GM23338 (cell line): Measurements from ENCODE around the gene OBP2A. TPM values are rescaled to one million over a fixed set of nuclear protein-coding genes. Genes with fewer than 3 reads are reported as not detected.

Experiments used
- ATAC-seq: fragments of 200-7000 bp; cut with Tn5 transposase; 3 replicates; pipeline ENCODE4 v1.9.1; 2020
- DNase-seq: peaks from one replicate; pipeline ENCODE4 v3.0.0-alpha.2; 2015; ENCODE audit warnings: low spot score
- H2AFZ ChIP-seq: fragments of 200-600 bp; sonication (generic); 2 replicates; pipeline ENCODE4 v1.8.0; 2016; ENCODE audit warnings: antibody characterized with exemption, mild to moderate bottlenecking, moderate library complexity
- H3F3A ChIP-seq: fragments of 200-600 bp; sonication (generic); replicated peaks from 2 replicates; pipeline ENCODE4 v1.8.0; 2017; ENCODE audit warnings: antibody characterized with exemption, mixed run types, low read depth
- H3K27ac ChIP-seq: fragments of 200-600 bp; sonication (generic); 2 replicates; pipeline ENCODE4 v1.6.1; 2016; ENCODE audit warnings: low read depth
- H3K27me3 ChIP-seq: fragments of 200-600 bp; sonication (generic); 2 replicates; pipeline ENCODE4 v1.8.0; 2016; ENCODE audit warnings: mild to moderate bottlenecking, mixed run types, moderate library complexity; ENCODE audit not compliant: insufficient read depth
- H3K36me3 ChIP-seq: fragments of 200-600 bp; sonication (generic); 2 replicates; pipeline ENCODE4 v1.8.0; 2016; ENCODE audit warnings: mild to moderate bottlenecking; ENCODE audit not compliant: insufficient read depth
- H3K4me1 ChIP-seq: fragments of 200-600 bp; sonication (generic); 2 replicates; pipeline ENCODE4 v1.8.0; 2016; ENCODE audit warnings: mild to moderate bottlenecking, moderate library complexity; ENCODE audit not compliant: insufficient read depth
- H3K4me2 ChIP-seq: fragments of 200-600 bp; sonication (generic); 2 replicates; pipeline ENCODE4 v1.7.1; 2017; ENCODE audit warnings: mixed run types
- H3K4me3 ChIP-seq: fragments of 200-600 bp; sonication (generic); 2 replicates; pipeline ENCODE4 v1.6.1; 2016; ENCODE audit warnings: mixed run types
- H3K79me2 ChIP-seq: fragments of 200-600 bp; sonication (generic); replicated peaks from 2 replicates; pipeline ENCODE4 v1.8.0; 2017; ENCODE audit warnings: mild to moderate bottlenecking; ENCODE audit not compliant: insufficient read depth
- H3K9me2 ChIP-seq: fragments of 200-600 bp; sonication (generic); 2 replicates; pipeline ENCODE4 v1.8.0; 2017; ENCODE audit not compliant: insufficient read depth
- H4K20me1 ChIP-seq: fragments of 200-600 bp; sonication (generic); replicated peaks from 2 replicates; pipeline ENCODE4 v1.8.0; 2017; ENCODE audit warnings: mild to moderate bottlenecking; ENCODE audit not compliant: insufficient read depth
- H3K27ac Mint-ChIP-seq: 2 replicates; pipeline ENCODE4 v1.8.0; 2020; ENCODE audit warnings: inconsistent platforms, mild to moderate bottlenecking, moderate library complexity, mixed read lengths
- H3K27me3 Mint-ChIP-seq: 3 replicates; pipeline ENCODE4 v1.8.0; 2022; ENCODE audit warnings: low read depth, mild to moderate bottlenecking, moderate library complexity, mixed read lengths, inconsistent platforms; ENCODE audit not compliant: insufficient read depth, poor library complexity
- H3K36me3 Mint-ChIP-seq: 3 replicates; pipeline ENCODE4 v1.8.0; 2021; ENCODE audit warnings: low read depth, mild to moderate bottlenecking, inconsistent platforms, moderate library complexity, mixed read lengths
- H3K4me1 Mint-ChIP-seq: 3 replicates; pipeline ENCODE4 v1.8.0; 2020; ENCODE audit warnings: mild to moderate bottlenecking, inconsistent platforms, mixed read lengths
- H3K4me3 Mint-ChIP-seq: 3 replicates; pipeline ENCODE4 v1.8.0; 2021; ENCODE audit warnings: moderate library complexity, mild to moderate bottlenecking, inconsistent platforms, mixed read lengths
- H3K9me3 Mint-ChIP-seq: 3 replicates; pipeline ENCODE4 v1.8.0; 2020; ENCODE audit warnings: moderate library complexity, mild to moderate bottlenecking, inconsistent platforms, mixed read lengths
- CREB1 ChIP-seq: fragments of 250-450 bp; sonication (Bioruptor Pico); IDR thresholded peaks from 2 replicates; pipeline ENCODE4 v1.5.0; 2020; ENCODE audit warnings: low read depth, mild to moderate bottlenecking, moderate library complexity
- ETS1 ChIP-seq: IDR thresholded peaks from 2 replicates; pipeline ENCODE4 v1.6.1; 2016; ENCODE audit warnings: antibody characterized with exemption
- EZH2 ChIP-seq: fragments of 200-600 bp; sonication (generic); IDR thresholded peaks from one replicate; pipeline ENCODE4 v1.8.0; 2017; ENCODE audit warnings: antibody characterized with exemption, mild to moderate bottlenecking, low read depth; ENCODE audit not compliant: unreplicated experiment
- EZH2phosphoT487 ChIP-seq: fragments of 200-600 bp; sonication (generic); IDR thresholded peaks from one replicate; pipeline ENCODE4 v1.8.1; 2018; ENCODE audit warnings: antibody characterized with exemption; ENCODE audit not compliant: unreplicated experiment
- JUNB ChIP-seq: IDR thresholded peaks from one replicate; pipeline ENCODE4 v1.6.1; 2016; ENCODE audit warnings: antibody characterized with exemption; ENCODE audit not compliant: unreplicated experiment
- NANOG ChIP-seq: IDR thresholded peaks from 2 replicates; pipeline ENCODE4 v1.6.1; 2016; ENCODE audit warnings: antibody characterized with exemption, borderline replicate concordance
- POLR2AphosphoS5 ChIP-seq: IDR thresholded peaks from 2 replicates; pipeline ENCODE4 v1.6.1; 2016; ENCODE audit warnings: antibody characterized with exemption, low read depth
- STAT1 ChIP-seq: IDR thresholded peaks from one replicate; pipeline ENCODE4 v1.6.1; 2016; ENCODE audit warnings: antibody characterized with exemption; ENCODE audit not compliant: unreplicated experiment
- ZNF114 ChIP-seq: fragments of 250-450 bp; sonication (Bioruptor Pico); IDR thresholded peaks from 2 replicates; pipeline ENCODE4 v1.5.0; 2020; ENCODE audit warnings: mild to moderate bottlenecking, moderate library complexity
- ZNF331 ChIP-seq: fragments of 250-450 bp; sonication (Bioruptor Pico); IDR thresholded peaks from 2 replicates; pipeline ENCODE4 v1.5.0; 2020; ENCODE audit warnings: low read depth, mild to moderate bottlenecking, moderate library complexity
- polyA plus RNA-seq: library from polyadenylated mRNA; unstranded; fragments of >200 nt; fragmentation: Nextera tagmentation; extraction: Ambion mirVana; gene quantifications from 2 replicates; pipeline ENCODE4 v1.2.1, GENCODE V29; 2016
- total RNA-seq: library from RNA; depleted of rRNA; stranded (reverse); fragments of >200 nt; shearing (Covaris generic); gene quantifications from 2 replicates; pipeline ENCODE4 v1.2.3, GENCODE V29; 2014
- TF ChIP-seq, protein P1 (sequence below), 2 experiments: fragments of 200-600 bp in 1 of 2; sonication (generic) in 1 of 2; conservative IDR thresholded peaks; 2 replicates each; pipeline versions ENCODE4 v1.5.1 to v1.6.1; 2016 to 2017; ENCODE audit warnings: antibody characterized with exemption in 2 of 2, low read depth in 2 of 2, mild to moderate bottlenecking in 2 of 2, moderate library complexity in 1 of 2
- TF ChIP-seq, protein P2 (sequence below): IDR thresholded peaks from one replicate; pipeline ENCODE4 v1.6.1; 2018; ENCODE audit warnings: antibody characterized with exemption; ENCODE audit not compliant: unreplicated experiment
- TF ChIP-seq, protein P3 (sequence below): fragments of 250-450 bp; sonication (Bioruptor Pico); IDR thresholded peaks from 2 replicates; pipeline ENCODE4 v1.5.0; 2020; ENCODE audit warnings: mild to moderate bottlenecking, moderate library complexity

OBP2A gene
- total and polyA plus RNA-seq, 2 experiments from 2014 or later: not detected

- Mint-ChIP-seq H3K9me3 (no peaks in the 10 kb centered on the region), H3K36me3 (no peaks in the 10 kb centered on the region), H3K4me1 (peaks cover 2% of the 10 kb centered on the region; the same call in 2 of the 3 replicates), H3K27ac (no peak overlapping the region), H3K4me3 (no peak overlapping the region), H3K27me3 (peaks cover 4% of the 10 kb centered on the region)
- Histone ChIP-seq H3K4me3 (no peak overlapping the region), H3K79me2 (no peaks in the 10 kb centered on the region), H3K27ac (no peak overlapping the region), H3K4me1 (no peaks in the 10 kb centered on the region), H3F3A (no peaks in the 10 kb centered on the region), H2AFZ (no peak overlapping the region), H4K20me1 (no peaks in the 10 kb centered on the region), H3K4me2 (no peak overlapping the region), H3K9me2 (no peaks in the 10 kb centered on the region), H3K36me3 (no peaks in the 10 kb centered on the region), H3K27me3 (no peaks in the 10 kb centered on the region)
- ATAC-seq: no peak
- TF ChIP-seq, protein P1, sequence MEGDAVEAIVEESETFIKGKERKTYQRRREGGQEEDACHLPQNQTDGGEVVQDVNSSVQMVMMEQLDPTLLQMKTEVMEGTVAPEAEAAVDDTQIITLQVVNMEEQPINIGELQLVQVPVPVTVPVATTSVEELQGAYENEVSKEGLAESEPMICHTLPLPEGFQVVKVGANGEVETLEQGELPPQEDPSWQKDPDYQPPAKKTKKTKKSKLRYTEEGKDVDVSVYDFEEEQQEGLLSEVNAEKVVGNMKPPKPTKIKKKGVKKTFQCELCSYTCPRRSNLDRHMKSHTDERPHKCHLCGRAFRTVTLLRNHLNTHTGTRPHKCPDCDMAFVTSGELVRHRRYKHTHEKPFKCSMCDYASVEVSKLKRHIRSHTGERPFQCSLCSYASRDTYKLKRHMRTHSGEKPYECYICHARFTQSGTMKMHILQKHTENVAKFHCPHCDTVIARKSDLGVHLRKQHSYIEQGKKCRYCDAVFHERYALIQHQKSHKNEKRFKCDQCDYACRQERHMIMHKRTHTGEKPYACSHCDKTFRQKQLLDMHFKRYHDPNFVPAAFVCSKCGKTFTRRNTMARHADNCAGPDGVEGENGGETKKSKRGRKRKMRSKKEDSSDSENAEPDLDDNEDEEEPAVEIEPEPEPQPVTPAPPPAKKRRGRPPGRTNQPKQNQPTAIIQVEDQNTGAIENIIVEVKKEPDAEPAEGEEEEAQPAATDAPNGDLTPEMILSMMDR (conservative IDR thresholded peaks at IDR 0.05; ENCODE audit: low read depth in 2 of 2): no peak
- TF ChIP-seq, protein P2, sequence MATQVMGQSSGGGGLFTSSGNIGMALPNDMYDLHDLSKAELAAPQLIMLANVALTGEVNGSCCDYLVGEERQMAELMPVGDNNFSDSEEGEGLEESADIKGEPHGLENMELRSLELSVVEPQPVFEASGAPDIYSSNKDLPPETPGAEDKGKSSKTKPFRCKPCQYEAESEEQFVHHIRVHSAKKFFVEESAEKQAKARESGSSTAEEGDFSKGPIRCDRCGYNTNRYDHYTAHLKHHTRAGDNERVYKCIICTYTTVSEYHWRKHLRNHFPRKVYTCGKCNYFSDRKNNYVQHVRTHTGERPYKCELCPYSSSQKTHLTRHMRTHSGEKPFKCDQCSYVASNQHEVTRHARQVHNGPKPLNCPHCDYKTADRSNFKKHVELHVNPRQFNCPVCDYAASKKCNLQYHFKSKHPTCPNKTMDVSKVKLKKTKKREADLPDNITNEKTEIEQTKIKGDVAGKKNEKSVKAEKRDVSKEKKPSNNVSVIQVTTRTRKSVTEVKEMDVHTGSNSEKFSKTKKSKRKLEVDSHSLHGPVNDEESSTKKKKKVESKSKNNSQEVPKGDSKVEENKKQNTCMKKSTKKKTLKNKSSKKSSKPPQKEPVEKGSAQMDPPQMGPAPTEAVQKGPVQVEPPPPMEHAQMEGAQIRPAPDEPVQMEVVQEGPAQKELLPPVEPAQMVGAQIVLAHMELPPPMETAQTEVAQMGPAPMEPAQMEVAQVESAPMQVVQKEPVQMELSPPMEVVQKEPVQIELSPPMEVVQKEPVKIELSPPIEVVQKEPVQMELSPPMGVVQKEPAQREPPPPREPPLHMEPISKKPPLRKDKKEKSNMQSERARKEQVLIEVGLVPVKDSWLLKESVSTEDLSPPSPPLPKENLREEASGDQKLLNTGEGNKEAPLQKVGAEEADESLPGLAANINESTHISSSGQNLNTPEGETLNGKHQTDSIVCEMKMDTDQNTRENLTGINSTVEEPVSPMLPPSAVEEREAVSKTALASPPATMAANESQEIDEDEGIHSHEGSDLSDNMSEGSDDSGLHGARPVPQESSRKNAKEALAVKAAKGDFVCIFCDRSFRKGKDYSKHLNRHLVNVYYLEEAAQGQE: no peak
- TF ChIP-seq STAT1 (no peak), JUNB (no peak), ZNF331 (CRISPR knock-in tag) (no peak), NANOG (no peak), CREB1 (CRISPR knock-in tag) (no peak), ETS1 (no peak), POLR2AphosphoS5 (no peak), EZH2 (no peak), EZH2phosphoT487 (no peak), ZNF114 (CRISPR knock-in tag) (no peak)
- TF ChIP-seq, protein P3, sequence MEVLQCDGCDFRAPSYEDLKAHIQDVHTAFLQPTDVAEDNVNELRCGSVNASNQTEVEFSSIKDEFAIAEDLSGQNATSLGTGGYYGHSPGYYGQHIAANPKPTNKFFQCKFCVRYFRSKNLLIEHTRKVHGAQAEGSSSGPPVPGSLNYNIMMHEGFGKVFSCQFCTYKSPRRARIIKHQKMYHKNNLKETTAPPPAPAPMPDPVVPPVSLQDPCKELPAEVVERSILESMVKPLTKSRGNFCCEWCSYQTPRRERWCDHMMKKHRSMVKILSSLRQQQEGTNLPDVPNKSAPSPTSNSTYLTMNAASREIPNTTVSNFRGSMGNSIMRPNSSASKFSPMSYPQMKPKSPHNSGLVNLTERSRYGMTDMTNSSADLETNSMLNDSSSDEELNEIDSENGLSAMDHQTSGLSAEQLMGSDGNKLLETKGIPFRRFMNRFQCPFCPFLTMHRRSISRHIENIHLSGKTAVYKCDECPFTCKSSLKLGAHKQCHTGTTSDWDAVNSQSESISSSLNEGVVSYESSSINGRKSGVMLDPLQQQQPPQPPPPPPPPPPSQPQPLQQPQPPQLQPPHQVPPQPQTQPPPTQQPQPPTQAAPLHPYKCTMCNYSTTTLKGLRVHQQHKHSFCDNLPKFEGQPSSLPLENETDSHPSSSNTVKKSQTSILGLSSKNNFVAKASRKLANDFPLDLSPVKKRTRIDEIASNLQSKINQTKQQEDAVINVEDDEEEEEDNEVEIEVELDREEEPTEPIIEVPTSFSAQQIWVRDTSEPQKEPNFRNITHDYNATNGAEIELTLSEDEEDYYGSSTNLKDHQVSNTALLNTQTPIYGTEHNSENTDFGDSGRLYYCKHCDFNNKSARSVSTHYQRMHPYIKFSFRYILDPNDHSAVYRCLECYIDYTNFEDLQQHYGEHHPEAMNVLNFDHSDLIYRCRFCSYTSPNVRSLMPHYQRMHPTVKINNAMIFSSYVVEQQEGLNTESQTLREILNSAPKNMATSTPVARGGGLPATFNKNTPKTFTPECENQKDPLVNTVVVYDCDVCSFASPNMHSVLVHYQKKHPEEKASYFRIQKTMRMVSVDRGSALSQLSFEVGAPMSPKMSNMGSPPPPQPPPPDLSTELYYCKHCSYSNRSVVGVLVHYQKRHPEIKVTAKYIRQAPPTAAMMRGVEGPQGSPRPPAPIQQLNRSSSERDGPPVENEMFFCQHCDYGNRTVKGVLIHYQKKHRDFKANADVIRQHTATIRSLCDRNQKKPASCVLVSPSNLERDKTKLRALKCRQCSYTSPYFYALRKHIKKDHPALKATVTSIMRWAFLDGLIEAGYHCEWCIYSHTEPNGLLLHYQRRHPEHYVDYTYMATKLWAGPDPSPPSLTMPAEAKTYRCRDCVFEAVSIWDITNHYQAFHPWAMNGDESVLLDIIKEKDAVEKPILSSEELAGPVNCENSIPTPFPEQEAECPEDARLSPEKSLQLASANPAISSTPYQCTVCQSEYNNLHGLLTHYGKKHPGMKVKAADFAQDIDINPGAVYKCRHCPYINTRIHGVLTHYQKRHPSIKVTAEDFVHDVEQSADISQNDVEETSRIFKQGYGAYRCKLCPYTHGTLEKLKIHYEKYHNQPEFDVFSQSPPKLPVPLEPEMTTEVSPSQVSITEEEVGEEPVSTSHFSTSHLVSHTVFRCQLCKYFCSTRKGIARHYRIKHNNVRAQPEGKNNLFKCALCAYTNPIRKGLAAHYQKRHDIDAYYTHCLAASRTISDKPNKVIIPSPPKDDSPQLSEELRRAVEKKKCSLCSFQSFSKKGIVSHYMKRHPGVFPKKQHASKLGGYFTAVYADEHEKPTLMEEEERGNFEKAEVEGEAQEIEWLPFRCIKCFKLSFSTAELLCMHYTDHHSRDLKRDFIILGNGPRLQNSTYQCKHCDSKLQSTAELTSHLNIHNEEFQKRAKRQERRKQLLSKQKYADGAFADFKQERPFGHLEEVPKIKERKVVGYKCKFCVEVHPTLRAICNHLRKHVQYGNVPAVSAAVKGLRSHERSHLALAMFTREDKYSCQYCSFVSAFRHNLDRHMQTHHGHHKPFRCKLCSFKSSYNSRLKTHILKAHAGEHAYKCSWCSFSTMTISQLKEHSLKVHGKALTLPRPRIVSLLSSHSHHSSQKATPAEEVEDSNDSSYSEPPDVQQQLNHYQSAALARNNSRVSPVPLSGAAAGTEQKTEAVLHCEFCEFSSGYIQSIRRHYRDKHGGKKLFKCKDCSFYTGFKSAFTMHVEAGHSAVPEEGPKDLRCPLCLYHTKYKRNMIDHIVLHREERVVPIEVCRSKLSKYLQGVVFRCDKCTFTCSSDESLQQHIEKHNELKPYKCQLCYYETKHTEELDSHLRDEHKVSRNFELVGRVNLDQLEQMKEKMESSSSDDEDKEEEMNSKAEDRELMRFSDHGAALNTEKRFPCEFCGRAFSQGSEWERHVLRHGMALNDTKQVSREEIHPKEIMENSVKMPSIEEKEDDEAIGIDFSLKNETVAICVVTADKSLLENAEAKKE (CRISPR knock-in tag): no peak
- no peak for DNase-seq
Measured at GRCh38 chr9:135517407-135517822, 28.5 kb upstream of the OBP2A start.
